HG03196 (cell line): ENCODE measurements around the gene CABP5.
"Not testable (repeated sequence)": the region's sequence is repeated elsewhere in the genome, so short reads cannot be mapped to it uniquely, and the experiment has no call there.

Source experiments
- ATAC-seq: cut with Tn5 transposase; IDR thresholded peaks from one replicate; pipeline ENCODE4 v1.9.1; 2021; ENCODE audit not compliant: unreplicated experiment

The CABP5 gene

GRCh38 chr19:48043675-48044258 lies at the start of gene CABP5:
Gene CABP5 (minus strand): TSS chr19:48044079. CDS start chr19:48043922, 157 bp downstream.
- ATAC-seq = no peak

- ATAC-seq = not testable (repeated sequence)
Measured at GRCh38 chr19:48091111-48091718, 47.3 kb upstream of the CABP5 start.

- ATAC-seq = no peak
Measured at GRCh38 chr19:48090281-48090802, 46.5 kb upstream of the CABP5 start.

- not testable (repeated sequence) for ATAC-seq
Measured at GRCh38 chr19:48088991-48089390, 45.1 kb upstream of the CABP5 start.

GRCh38 chr19:48085904-48086864 lies 42.3 kb upstream of the CABP5 start:
- no peak for ATAC-seq

- no peak for ATAC-seq
Measured at GRCh38 chr19:48085076-48085475, 41.2 kb upstream of the CABP5 start.

- no peak for ATAC-seq
Measured at GRCh38 chr19:48081106-48081505, 37.2 kb upstream of the CABP5 start.

GRCh38 chr19:48070177-48070769 lies 26.4 kb upstream of the CABP5 start:
- not testable (repeated sequence) for ATAC-seq

- ATAC-seq = no peak
Measured at GRCh38 chr19:48069435-48069834, 25.6 kb upstream of the CABP5 start.

- no peak for ATAC-seq
Measured at GRCh38 chr19:48064509-48064908, 20.6 kb upstream of the CABP5 start.

- no peak for ATAC-seq
Measured at GRCh38 chr19:48061401-48062344, 17.8 kb upstream of the CABP5 start.

GRCh38 chr19:48060381-48060780 lies 16.5 kb upstream of the CABP5 start:
- ATAC-seq = no peak

GRCh38 chr19:48059331-48059730 lies 15.5 kb upstream of the CABP5 start:
- no peak for ATAC-seq

GRCh38 chr19:48053856-48054255 lies 10.0 kb upstream of the CABP5 start:
- no peak for ATAC-seq

GRCh38 chr19:48053076-48053475 lies 9.2 kb upstream of the CABP5 start:
- ATAC-seq = no peak

- ATAC-seq = no peak
Measured at GRCh38 chr19:48051335-48052033, 7.6 kb upstream of the CABP5 start.

GRCh38 chr19:48044561-48044960 lies 682 bp upstream of the CABP5 start:
- no peak for ATAC-seq

GRCh38 chr19:48041877-48042580 lies 1.9 kb downstream of the CABP5 start:
- no peak for ATAC-seq

GRCh38 chr19:48036765-48037164 lies 7.1 kb downstream of the CABP5 start:
- ATAC-seq = no peak
